ENCODE results near the gene CCND1.

The CCND1 gene

DNA sequence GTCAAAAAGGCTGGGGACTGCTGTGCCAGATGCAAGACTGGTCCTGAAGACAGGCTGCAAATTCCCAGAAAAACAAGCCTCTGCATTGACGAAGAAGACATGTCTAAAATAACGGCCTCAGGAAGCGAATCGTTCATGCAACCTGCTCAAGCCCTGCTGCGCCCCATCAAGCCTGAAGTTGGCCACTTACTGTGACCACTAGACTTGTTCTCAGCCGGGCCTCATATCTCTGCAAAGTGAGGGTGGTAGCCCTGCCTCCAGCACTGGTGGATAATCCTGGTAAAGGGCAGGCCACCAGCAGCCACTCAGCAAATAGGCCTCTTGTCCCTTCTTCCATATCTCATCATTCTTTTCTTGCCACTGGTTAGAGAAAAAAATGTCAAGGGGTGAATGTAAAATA is 22.4 kb downstream of the CCND1 start:
- TF ChIP-seq EGR1 (IDR thresholded peaks at IDR 0.05) (no peak), CEBPB (IDR thresholded peaks at IDR 0.05) (no peak), REST (IDR thresholded peaks at IDR 0.05; ENCODE audit: low read depth) (no peak), FOXM1 (IDR thresholded peaks at IDR 0.05; ENCODE audit: borderline replicate concordance, low read depth) (no peak), YY1 (IDR thresholded peaks at IDR 0.05; ENCODE audit: low read depth) (no peak), NFIC (IDR thresholded peaks at IDR 0.05) (no peak), TAF1 (IDR thresholded peaks at IDR 0.05; ENCODE audit: low read depth) (no peak), ZBTB7A (IDR thresholded peaks at IDR 0.05; ENCODE audit: low read depth) (no peak), TEAD4 (IDR thresholded peaks at IDR 0.05) (no peak), TCF12 (IDR thresholded peaks at IDR 0.05; ENCODE audit: low read depth) (no peak), EP300 (IDR thresholded peaks at IDR 0.05; ENCODE audit: borderline replicate concordance) (no peak), CREB1 (IDR thresholded peaks at IDR 0.05; ENCODE audit: low read depth) (no peak), RAD21 (IDR thresholded peaks at IDR 0.05; ENCODE audit: low read depth) (no peak)
- TF ChIP-seq, protein P1, sequence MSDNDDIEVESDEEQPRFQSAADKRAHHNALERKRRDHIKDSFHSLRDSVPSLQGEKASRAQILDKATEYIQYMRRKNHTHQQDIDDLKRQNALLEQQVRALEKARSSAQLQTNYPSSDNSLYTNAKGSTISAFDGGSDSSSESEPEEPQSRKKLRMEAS (IDR thresholded peaks at IDR 0.05), result no peak
- TF ChIP-seq, protein P2, sequence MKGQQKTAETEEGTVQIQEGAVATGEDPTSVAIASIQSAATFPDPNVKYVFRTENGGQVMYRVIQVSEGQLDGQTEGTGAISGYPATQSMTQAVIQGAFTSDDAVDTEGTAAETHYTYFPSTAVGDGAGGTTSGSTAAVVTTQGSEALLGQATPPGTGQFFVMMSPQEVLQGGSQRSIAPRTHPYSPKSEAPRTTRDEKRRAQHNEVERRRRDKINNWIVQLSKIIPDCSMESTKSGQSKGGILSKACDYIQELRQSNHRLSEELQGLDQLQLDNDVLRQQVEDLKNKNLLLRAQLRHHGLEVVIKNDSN (IDR thresholded peaks at IDR 0.05), result no peak

DNA sequence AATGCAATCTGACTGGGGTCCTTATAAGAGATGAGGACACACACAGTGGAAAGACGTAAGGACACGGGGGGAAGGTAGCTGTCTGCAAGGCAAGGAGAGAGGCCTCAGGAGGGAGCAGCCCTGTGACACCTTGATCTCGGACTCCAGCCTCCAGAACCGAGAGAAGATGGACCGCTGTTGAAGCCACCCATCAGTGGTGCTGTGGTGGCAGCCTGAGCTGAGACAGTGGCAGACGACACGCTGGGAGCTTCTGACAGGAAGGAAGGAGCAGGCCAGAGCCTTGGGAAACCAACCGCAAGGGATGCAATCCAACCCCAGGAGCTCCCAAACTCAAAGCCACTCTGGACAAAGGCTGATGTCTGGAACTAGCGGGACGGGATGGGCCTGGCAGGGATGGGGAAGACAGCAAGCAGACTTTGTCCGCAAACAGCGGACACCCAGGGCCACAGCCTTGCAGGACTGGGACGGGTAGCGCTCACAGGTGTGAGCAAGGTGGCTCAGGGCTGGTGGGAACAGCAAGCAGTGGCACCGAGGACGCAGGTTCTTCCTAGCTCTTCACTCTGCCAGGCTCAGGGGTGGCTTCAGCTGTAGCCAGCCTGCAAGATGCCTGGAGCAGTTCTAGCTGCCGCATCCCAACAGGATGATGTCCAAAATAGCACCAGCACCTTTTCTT is 23.3 kb downstream of the CCND1 start:
- TF ChIP-seq REST (IDR thresholded peaks at IDR 0.05; ENCODE audit: low read depth) (no peak), TAF1 (IDR thresholded peaks at IDR 0.05; ENCODE audit: low read depth) (no peak), TCF12 (IDR thresholded peaks at IDR 0.05; ENCODE audit: low read depth) (no peak)

GRCh38 chr11:69664901-69665300 is 23.9 kb downstream of the CCND1 start:
- TF ChIP-seq TAF1 (IDR thresholded peaks at IDR 0.05; ENCODE audit: low read depth), result no peak
- no peak for TF ChIP-seq ZBTB7A (IDR thresholded peaks at IDR 0.05; ENCODE audit: low read depth)
- no peak for TF ChIP-seq EGR1 (IDR thresholded peaks at IDR 0.05)
- TF ChIP-seq TCF12 (IDR thresholded peaks at IDR 0.05; ENCODE audit: low read depth), result no peak
- TF ChIP-seq REST (IDR thresholded peaks at IDR 0.05; ENCODE audit: low read depth), result no peak
- TF ChIP-seq CREB1 (IDR thresholded peaks at IDR 0.05; ENCODE audit: low read depth), result no peak
- TF ChIP-seq YY1 (IDR thresholded peaks at IDR 0.05; ENCODE audit: low read depth), result no peak
- TF ChIP-seq, protein P2 (IDR thresholded peaks at IDR 0.05), result no peak
- TF ChIP-seq, protein P1 (IDR thresholded peaks at IDR 0.05), result no peak
- TF ChIP-seq FOXM1 (IDR thresholded peaks at IDR 0.05; ENCODE audit: borderline replicate concordance, low read depth), result no peak
- TF ChIP-seq TEAD4 (IDR thresholded peaks at IDR 0.05), result no peak
- no peak for TF ChIP-seq EP300 (IDR thresholded peaks at IDR 0.05; ENCODE audit: borderline replicate concordance)
- no peak for TF ChIP-seq CEBPB (IDR thresholded peaks at IDR 0.05)
- TF ChIP-seq NFIC (IDR thresholded peaks at IDR 0.05), result no peak
- TF ChIP-seq RAD21 (IDR thresholded peaks at IDR 0.05; ENCODE audit: low read depth), result no peak

DNA sequence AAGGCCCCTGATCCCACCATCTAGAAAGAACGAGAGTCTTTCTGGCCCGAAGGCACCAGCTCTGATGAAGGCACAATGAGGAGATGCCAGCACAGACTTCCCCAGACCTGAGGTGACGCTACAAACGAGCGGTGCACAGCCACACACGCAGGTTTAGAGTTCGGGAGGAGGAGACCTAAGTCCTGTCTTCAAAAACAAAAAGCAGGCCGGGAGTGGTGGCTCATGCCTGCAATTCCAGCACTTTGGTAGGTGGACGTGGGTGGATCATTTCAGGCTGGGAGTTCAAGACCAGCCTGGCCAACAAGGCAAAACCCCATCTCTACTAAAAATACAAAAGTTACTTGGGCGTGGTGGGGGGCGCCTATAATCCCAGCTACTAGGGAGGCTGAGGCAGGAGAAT is 24.7 kb downstream of the CCND1 start:
- TF ChIP-seq RAD21 (IDR thresholded peaks at IDR 0.05; ENCODE audit: low read depth) (no peak), ZBTB7A (IDR thresholded peaks at IDR 0.05; ENCODE audit: low read depth) (no peak), NFIC (IDR thresholded peaks at IDR 0.05) (no peak), TEAD4 (IDR thresholded peaks at IDR 0.05) (no peak)
- TF ChIP-seq, protein P2 (IDR thresholded peaks at IDR 0.05), result no peak

Data from Ishikawa (cell line).